Measurements from ENCODE around the gene IL19. TPM values are rescaled to one million over a fixed set of nuclear protein-coding genes. Genes with fewer than 3 reads are reported as not detected.

Gene IL19
- total RNA-seq, 1 donor from 2014 or later, result not detected

DNA sequence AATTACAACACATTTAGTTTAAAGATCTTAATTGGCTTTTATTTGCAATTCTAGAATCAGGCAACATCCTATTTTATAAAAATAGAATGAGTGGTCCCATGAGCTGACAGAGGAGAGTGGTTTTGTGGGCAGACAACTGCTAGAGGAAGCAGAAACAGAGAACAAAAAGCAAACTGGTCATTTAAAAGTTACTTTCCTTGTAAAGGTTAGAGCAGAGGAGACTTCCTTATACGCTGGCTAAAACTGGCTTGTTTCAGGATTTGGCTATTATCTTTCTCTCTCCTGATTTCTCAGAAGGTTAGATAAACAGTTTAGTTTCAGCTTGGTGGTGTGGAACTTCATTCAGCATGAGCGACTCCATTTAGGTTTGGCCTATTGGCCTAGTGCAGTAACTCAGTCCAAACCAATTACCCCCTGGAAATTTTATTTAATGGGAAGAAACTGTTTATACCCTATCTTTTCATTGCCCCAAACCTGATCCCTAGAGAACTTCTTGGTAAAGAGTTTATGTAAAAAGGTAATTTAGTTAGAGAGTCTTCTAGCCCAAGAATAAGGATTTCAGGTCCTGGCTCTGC is 62.6 kb downstream of the IL19 start:
- Mint-ChIP-seq H3K4me1 (ENCODE audit: low read depth) (no peaks in the 10 kb centered on the region), H3K27ac (no peak overlapping the region), H3K27me3 (peaks cover 33% of the 10 kb centered on the region), H3K4me3 (ENCODE audit: low read depth) (no peak overlapping the region), H3K9me3 (ENCODE audit: low read depth) (no peaks in the 10 kb centered on the region), H3K36me3 (ENCODE audit: insufficient read depth) (no peaks in the 10 kb centered on the region)
- DNase-seq (ENCODE audit: low spot score, unreplicated experiment), result no peak
- TF ChIP-seq, protein P1, sequence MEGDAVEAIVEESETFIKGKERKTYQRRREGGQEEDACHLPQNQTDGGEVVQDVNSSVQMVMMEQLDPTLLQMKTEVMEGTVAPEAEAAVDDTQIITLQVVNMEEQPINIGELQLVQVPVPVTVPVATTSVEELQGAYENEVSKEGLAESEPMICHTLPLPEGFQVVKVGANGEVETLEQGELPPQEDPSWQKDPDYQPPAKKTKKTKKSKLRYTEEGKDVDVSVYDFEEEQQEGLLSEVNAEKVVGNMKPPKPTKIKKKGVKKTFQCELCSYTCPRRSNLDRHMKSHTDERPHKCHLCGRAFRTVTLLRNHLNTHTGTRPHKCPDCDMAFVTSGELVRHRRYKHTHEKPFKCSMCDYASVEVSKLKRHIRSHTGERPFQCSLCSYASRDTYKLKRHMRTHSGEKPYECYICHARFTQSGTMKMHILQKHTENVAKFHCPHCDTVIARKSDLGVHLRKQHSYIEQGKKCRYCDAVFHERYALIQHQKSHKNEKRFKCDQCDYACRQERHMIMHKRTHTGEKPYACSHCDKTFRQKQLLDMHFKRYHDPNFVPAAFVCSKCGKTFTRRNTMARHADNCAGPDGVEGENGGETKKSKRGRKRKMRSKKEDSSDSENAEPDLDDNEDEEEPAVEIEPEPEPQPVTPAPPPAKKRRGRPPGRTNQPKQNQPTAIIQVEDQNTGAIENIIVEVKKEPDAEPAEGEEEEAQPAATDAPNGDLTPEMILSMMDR (IDR thresholded peaks at IDR 0.05; ENCODE audit: unreplicated experiment), result no peak

DNA sequence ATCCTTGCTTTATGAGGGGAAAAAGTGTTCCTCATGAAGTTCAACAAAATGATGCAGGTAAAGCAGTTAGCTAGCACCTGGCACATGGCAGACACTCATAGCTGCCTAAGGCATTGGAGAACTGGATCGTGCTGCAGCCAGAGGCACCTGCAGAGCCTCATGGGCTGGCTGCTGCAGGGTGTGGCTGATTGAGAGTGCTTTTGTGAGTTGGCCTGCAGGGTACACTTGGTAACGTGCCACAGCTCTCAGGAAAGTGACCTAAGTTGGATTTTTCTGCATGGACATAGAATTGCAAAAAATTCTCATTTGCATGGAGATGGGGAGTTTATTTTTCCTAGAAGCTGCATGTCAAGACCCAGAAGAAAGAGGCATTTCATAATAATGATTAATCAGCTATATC is 63.2 kb downstream of the IL19 start:
- Mint-ChIP-seq H3K4me3 (ENCODE audit: low read depth) (no peak overlapping the region), H3K4me1 (ENCODE audit: low read depth) (no peaks in the 10 kb centered on the region), H3K36me3 (ENCODE audit: insufficient read depth) (no peaks in the 10 kb centered on the region), H3K9me3 (ENCODE audit: low read depth) (no peaks in the 10 kb centered on the region), H3K27me3 (peaks cover 37% of the 10 kb centered on the region), H3K27ac (no peak overlapping the region)
- DNase-seq (ENCODE audit: low spot score, unreplicated experiment), result no peak
- TF ChIP-seq, protein P1 (IDR thresholded peaks at IDR 0.05; ENCODE audit: unreplicated experiment), result no peak

DNA sequence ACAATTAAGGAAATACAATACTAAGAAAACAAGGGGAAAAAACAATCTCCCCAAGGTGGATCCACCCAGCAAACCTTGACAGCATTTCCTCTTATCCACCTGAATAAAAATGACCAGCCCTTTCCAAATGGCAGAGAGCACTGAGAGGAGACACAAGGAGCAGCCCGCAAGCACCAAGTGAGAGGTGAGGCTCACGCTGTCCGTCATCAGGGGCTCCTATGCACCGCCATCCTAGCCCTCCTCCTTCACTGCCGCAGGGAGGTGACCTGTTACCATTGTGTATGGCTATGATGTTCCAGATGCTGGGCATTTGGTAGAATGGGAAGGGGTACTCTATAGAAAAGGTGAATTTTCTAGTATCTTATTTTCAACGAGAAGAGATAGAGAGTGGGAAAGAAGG is 63.6 kb downstream of the IL19 start:
- Mint-ChIP-seq H3K27me3 (peaks cover 41% of the 10 kb centered on the region), H3K27ac (no peak overlapping the region), H3K4me1 (ENCODE audit: low read depth) (no peaks in the 10 kb centered on the region), H3K4me3 (ENCODE audit: low read depth) (no peak overlapping the region), H3K36me3 (ENCODE audit: insufficient read depth) (no peaks in the 10 kb centered on the region), H3K9me3 (ENCODE audit: low read depth) (no peaks in the 10 kb centered on the region)
- TF ChIP-seq, protein P1 (IDR thresholded peaks at IDR 0.05; ENCODE audit: unreplicated experiment), result no peak
- DNase-seq (ENCODE audit: low spot score, unreplicated experiment), result no peak

DNA sequence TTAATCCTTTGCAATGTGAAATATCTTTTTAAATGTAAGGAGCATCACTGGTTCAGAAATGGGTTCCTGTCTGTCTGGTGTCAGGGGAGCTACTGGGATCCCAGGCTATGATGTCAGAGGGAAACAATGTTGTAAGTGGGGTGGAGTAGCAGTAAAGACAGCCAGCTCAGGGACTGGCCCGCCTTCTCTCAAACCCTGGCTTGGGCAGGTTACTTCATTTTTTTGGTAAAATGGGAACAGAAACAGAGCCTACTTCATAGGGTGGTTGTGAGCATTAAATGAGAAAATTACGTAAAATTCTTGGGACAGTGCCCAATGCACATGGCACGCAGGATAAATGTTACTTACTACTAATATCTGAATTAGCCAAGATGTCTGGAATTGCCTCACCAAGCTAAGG is 64.1 kb downstream of the IL19 start:
- H3K4me3 Mint-ChIP-seq (ENCODE audit: low read depth), result no peak overlapping the region

DNA sequence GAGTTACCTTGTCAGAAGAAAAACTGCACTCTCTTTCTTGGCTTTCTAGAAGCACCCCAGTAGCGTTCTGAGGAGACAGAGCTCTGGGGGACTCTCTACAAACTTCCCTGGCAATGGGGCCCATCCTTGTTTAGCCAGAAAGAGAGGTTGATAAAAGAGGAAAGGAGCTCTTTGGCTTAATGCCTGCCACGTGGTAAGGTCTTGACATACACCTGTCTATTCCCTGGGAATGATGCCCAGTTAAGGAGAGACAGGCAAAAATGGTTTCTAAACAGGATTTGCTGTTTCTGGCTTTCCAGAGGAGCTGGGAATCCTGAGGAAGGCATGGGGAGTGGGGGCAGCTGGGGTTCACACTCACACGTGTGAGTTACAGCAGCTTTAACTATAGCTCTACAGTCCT is 64.6 kb downstream of the IL19 start:
- H3K4me1 Mint-ChIP-seq (ENCODE audit: low read depth), result no peaks in the 10 kb centered on the region
- no peak overlapping the region for H3K4me3 Mint-ChIP-seq (ENCODE audit: low read depth)
- no peaks in the 10 kb centered on the region for H3K36me3 Mint-ChIP-seq (ENCODE audit: insufficient read depth)
- no peak overlapping the region for H3K27ac Mint-ChIP-seq
- TF ChIP-seq, protein P1 (IDR thresholded peaks at IDR 0.05; ENCODE audit: unreplicated experiment), result no peak
- H3K9me3 Mint-ChIP-seq (ENCODE audit: low read depth), result no peaks in the 10 kb centered on the region
- H3K27me3 Mint-ChIP-seq, result peaks cover 45% of the 10 kb centered on the region
- no peak for DNase-seq (ENCODE audit: low spot score, unreplicated experiment)

More for the DNA sequence above, 64.1 kb downstream of the IL19 start:
- no peak overlapping the region for H3K27ac Mint-ChIP-seq
- H3K36me3 Mint-ChIP-seq (ENCODE audit: insufficient read depth), result no peaks in the 10 kb centered on the region
- peaks cover 44% of the 10 kb centered on the region for H3K27me3 Mint-ChIP-seq
- no peaks in the 10 kb centered on the region for H3K4me1 Mint-ChIP-seq (ENCODE audit: low read depth)
- TF ChIP-seq, protein P1 (IDR thresholded peaks at IDR 0.05; ENCODE audit: unreplicated experiment), result no peak
- H3K9me3 Mint-ChIP-seq (ENCODE audit: low read depth), result no peaks in the 10 kb centered on the region
- no peak for DNase-seq (ENCODE audit: low spot score, unreplicated experiment)
